Measurements from ENCODE around the gene FOXO3. TPM values are rescaled to one million over a fixed set of nuclear protein-coding genes. Genes with fewer than 3 reads are reported as not detected.

The FOXO3 gene
- total RNA-seq, 4 donors from 2014 or later, result 111 to 293 (median 183) TPM

DNA sequence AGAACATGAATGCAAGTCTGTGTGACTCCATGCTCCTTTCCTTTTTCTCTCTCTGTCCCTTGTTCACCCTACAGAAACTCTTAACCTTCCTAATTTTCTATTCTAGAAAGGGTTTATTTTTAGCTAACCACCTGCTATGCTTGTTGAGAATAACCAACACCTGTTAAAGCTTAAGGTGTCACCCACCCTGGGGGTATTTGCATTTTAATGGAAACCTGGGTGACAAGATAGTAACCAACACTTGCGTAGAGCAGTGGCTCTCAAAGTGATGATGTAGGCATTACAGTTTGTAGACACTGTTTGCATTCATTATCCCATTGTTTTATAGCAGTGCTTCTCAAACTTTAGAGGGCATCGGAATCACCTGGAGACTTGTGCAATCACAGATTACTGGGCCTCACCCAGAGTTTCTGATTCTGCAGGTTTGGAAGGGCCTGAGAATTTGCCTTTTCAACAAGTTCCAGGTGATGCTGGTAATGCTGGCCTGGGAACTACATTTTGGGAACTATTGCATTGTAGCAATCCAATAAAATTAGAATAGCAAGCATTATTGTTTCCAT, 173.1 kb downstream of the FOXO3 start:
- in situ Hi-C loops (cut with MboI; ENCODE audit: low sequenced_read_pairs in 4 of 4), result no loop called here

More for the DNA sequence above, 173.1 kb downstream of the FOXO3 start:
- peaks cover 9 to 14% of the 10 kb centered on the region in 2 donors for H3K4me1 ChIP-seq
- H3K27me3 ChIP-seq, result no peaks in the 10 kb centered on the region
- H3K9me3 ChIP-seq, result no peaks in the 10 kb centered on the region
- intact Hi-C loops (cut with DNase I; ENCODE audit: low total_unique reads), result no loop called here
- TF ChIP-seq, protein P1, sequence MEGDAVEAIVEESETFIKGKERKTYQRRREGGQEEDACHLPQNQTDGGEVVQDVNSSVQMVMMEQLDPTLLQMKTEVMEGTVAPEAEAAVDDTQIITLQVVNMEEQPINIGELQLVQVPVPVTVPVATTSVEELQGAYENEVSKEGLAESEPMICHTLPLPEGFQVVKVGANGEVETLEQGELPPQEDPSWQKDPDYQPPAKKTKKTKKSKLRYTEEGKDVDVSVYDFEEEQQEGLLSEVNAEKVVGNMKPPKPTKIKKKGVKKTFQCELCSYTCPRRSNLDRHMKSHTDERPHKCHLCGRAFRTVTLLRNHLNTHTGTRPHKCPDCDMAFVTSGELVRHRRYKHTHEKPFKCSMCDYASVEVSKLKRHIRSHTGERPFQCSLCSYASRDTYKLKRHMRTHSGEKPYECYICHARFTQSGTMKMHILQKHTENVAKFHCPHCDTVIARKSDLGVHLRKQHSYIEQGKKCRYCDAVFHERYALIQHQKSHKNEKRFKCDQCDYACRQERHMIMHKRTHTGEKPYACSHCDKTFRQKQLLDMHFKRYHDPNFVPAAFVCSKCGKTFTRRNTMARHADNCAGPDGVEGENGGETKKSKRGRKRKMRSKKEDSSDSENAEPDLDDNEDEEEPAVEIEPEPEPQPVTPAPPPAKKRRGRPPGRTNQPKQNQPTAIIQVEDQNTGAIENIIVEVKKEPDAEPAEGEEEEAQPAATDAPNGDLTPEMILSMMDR (IDR thresholded peaks at IDR 0.05 in 4 of 5, conservative IDR thresholded peaks at IDR 0.05 in 1 of 5), result no peak
- TF ChIP-seq POLR2A (IDR thresholded peaks at IDR 0.05), result no peak
- DNase-seq (no peak), ATAC-seq (no peak)
- no peak overlapping the region for H3K27ac ChIP-seq
- H3K4me3 ChIP-seq, result no peak overlapping the region
- H3K36me3 ChIP-seq, result no peaks in the 10 kb centered on the region

Data from gastrocnemius medialis (tissue), 4 donors.